ENCODE data around the gene DEFB124.
A peak's percentile ranks its signal among the peaks of the same experiment; 100 is the strongest.
"Not testable (repeated sequence)": the region's sequence is repeated elsewhere in the genome, so short reads cannot be mapped to it uniquely, and the experiment has no call there.

Gene DEFB124

GRCh38 chr20:31494131-31494530 is 19.2 kb upstream of the DEFB124 start:
- H3K4me3 ChIP-seq (ENCODE audit: low read depth, low read length): no peak overlapping the region
- DNase-seq (ENCODE audit: low read depth): no peak

- no peak for DNase-seq (ENCODE audit: low read depth)
- no peak overlapping the region for H3K4me3 ChIP-seq (ENCODE audit: low read depth, low read length)
These were observed 15.8 kb upstream of the DEFB124 start for GRCh38 chr20:31490752-31491151.

- DNase-seq (ENCODE audit: low read depth): no peak
- no peak overlapping the region for H3K4me3 ChIP-seq (ENCODE audit: low read depth, low read length)
These were observed 14.2 kb upstream of the DEFB124 start for GRCh38 chr20:31489152-31489551.

- no peak overlapping the region for H3K4me3 ChIP-seq (ENCODE audit: low read depth, low read length)
- no peak for DNase-seq (ENCODE audit: low read depth)
These were observed 13.2 kb upstream of the DEFB124 start for GRCh38 chr20:31488115-31488514.

GRCh38 chr20:31485450-31486339 is 10.8 kb upstream of the DEFB124 start:
- H3K4me3 ChIP-seq (ENCODE audit: low read depth, low read length): peak overlapping the region; percentile 33
- no peak for DNase-seq (ENCODE audit: low read depth)

GRCh38 chr20:31484001-31484400 is 9.1 kb upstream of the DEFB124 start:
- no peak for DNase-seq (ENCODE audit: low read depth)
- H3K4me3 ChIP-seq (ENCODE audit: low read depth, low read length): no peak overlapping the region

- no peak for DNase-seq (ENCODE audit: low read depth)
- H3K4me3 ChIP-seq (ENCODE audit: low read depth, low read length): no peak overlapping the region
These were observed 1.8 kb upstream of the DEFB124 start for GRCh38 chr20:31476643-31477215.

- no peak for DNase-seq (ENCODE audit: low read depth)
- H3K4me3 ChIP-seq (ENCODE audit: low read depth, low read length): no peak overlapping the region
These were observed 1.3 kb upstream of the DEFB124 start for GRCh38 chr20:31476294-31476585.

- no peak overlapping the region for H3K4me3 ChIP-seq (ENCODE audit: low read depth, low read length)
- DNase-seq (ENCODE audit: low read depth): no peak
These were observed 756 bp upstream of the DEFB124 start for GRCh38 chr20:31475472-31476293.

GRCh38 chr20:31474097-31474436 is 860 bp downstream of the DEFB124 start:
- no peak overlapping the region for H3K4me3 ChIP-seq (ENCODE audit: low read depth, low read length)
- DNase-seq (ENCODE audit: low read depth): no peak

GRCh38 chr20:31473331-31474096 is 1.4 kb downstream of the DEFB124 start:
- no peak for DNase-seq (ENCODE audit: low read depth)

GRCh38 chr20:31472395-31473330 is 2.3 kb downstream of the DEFB124 start:
- DNase-seq (ENCODE audit: low read depth): no peak
- no peak overlapping the region for H3K4me3 ChIP-seq (ENCODE audit: low read depth, low read length)

More at GRCh38 chr20:31473331-31474096, 1.4 kb downstream of the DEFB124 start:
- no peak overlapping the region for H3K4me3 ChIP-seq (ENCODE audit: low read depth, low read length)

- H3K4me3 ChIP-seq (ENCODE audit: low read depth, low read length); DNase-seq (ENCODE audit: low read depth): not testable (repeated sequence)
These were observed 4.0 kb downstream of the DEFB124 start for GRCh38 chr20:31470946-31471345.

- no peak for DNase-seq (ENCODE audit: low read depth)
- no peak overlapping the region for H3K4me3 ChIP-seq (ENCODE audit: low read depth, low read length)
These were observed 20.6 kb downstream of the DEFB124 start for GRCh38 chr20:31454361-31454760.

- no peak overlapping the region for H3K4me3 ChIP-seq (ENCODE audit: low read depth, low read length)
- no peak for DNase-seq (ENCODE audit: low read depth)
These were observed 22.4 kb downstream of the DEFB124 start for GRCh38 chr20:31452575-31452974.

- no peak overlapping the region for H3K4me3 ChIP-seq (ENCODE audit: low read depth, low read length)
- DNase-seq (ENCODE audit: low read depth): no peak
These were observed 25.2 kb downstream of the DEFB124 start for GRCh38 chr20:31449511-31450414.

- DNase-seq (ENCODE audit: low read depth): no peak
- H3K4me3 ChIP-seq (ENCODE audit: low read depth, low read length): no peak overlapping the region
These were observed 28.7 kb downstream of the DEFB124 start for GRCh38 chr20:31446084-31446819.
